Endothelial cell of umbilical vein (primary cell): ENCODE measurements around the gene JARID2.

Experiments used
- MYC ChIP-seq: IDR thresholded peaks from one replicate; pipeline ENCODE4 v1.6.1; 2011; ENCODE audit warnings: mild to moderate bottlenecking, low read depth, low read length
- POLR2A ChIP-seq: IDR thresholded peaks from 2 replicates; pipeline ENCODE4 v1.6.1; 2012; ENCODE audit warnings: low read depth, mild to moderate bottlenecking, control low read depth, low read length
- TF ChIP-seq, protein P1 (sequence below), 2 donors: IDR thresholded peaks; 1 replicate in 1 of 2; 2 replicates in 1 of 2; pipeline ENCODE4 v1.5.1; 2011; ENCODE audit warnings: low read length in 2 of 2, mild to moderate bottlenecking in 2 of 2, moderate library complexity in 2 of 2, control low read depth in 1 of 2, inconsistent platforms in 1 of 2, low read depth in 1 of 2; ENCODE audit not compliant: insufficient read depth in 1 of 2; ENCODE audit errors: extremely low read depth in 1 of 2
- TF ChIP-seq, protein P2 (sequence below): IDR thresholded peaks from 2 replicates; pipeline ENCODE4 v1.6.1; 2011; ENCODE audit not compliant: insufficient read depth, insufficient read length

DNA sequence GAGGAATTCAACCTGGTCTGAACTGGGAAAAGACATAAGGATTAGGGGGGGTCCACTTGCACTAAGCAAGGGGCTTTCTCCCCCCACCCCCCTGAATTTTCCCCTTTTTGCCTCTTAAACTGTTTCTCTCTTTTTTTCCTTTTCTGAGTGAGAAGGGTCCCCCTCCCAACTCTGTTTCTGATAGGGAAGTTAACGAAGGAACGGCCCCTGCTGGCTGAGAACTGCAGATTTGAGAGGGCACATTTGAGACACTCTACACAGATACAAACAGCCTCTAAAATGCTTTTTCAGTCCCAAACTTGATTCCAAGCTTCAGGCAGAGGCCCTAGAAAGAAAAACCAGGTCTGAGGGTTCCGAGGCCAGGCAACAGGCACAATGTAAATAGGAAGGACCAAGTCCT, 91.7 kb downstream of the JARID2 start:
- TF ChIP-seq, protein P1, sequence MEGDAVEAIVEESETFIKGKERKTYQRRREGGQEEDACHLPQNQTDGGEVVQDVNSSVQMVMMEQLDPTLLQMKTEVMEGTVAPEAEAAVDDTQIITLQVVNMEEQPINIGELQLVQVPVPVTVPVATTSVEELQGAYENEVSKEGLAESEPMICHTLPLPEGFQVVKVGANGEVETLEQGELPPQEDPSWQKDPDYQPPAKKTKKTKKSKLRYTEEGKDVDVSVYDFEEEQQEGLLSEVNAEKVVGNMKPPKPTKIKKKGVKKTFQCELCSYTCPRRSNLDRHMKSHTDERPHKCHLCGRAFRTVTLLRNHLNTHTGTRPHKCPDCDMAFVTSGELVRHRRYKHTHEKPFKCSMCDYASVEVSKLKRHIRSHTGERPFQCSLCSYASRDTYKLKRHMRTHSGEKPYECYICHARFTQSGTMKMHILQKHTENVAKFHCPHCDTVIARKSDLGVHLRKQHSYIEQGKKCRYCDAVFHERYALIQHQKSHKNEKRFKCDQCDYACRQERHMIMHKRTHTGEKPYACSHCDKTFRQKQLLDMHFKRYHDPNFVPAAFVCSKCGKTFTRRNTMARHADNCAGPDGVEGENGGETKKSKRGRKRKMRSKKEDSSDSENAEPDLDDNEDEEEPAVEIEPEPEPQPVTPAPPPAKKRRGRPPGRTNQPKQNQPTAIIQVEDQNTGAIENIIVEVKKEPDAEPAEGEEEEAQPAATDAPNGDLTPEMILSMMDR (IDR thresholded peaks at IDR 0.05; ENCODE audit: extremely low read depth in 1 of 2, insufficient read depth in 1 of 2, low read depth in 1 of 2, low read length in 2 of 2), result no peak
- TF ChIP-seq, protein P2, sequence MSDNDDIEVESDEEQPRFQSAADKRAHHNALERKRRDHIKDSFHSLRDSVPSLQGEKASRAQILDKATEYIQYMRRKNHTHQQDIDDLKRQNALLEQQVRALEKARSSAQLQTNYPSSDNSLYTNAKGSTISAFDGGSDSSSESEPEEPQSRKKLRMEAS, result no peak
- no peak for TF ChIP-seq POLR2A
- TF ChIP-seq MYC, result no peak
